ENCODE measurements around the gene CABP7.

GRCh38 chr22:29715240-29715639 is 4.6 kb upstream of the CABP7 start:
- TF ChIP-seq CTCF (IDR thresholded peaks at IDR 0.05) (no peak), POLR2A (IDR thresholded peaks at IDR 0.05) (no peak)

Measured in thyroid gland (tissue), 4 donors.